Lung (tissue), 12 donors: ENCODE data around the gene HUNK. TPM values are rescaled to one million over a fixed set of nuclear protein-coding genes. Genes with fewer than 3 reads are reported as not detected.

ENCODE experiments used
- ATAC-seq: fragments of 200-7000 bp; cut with Tn5 transposase; one replicate; pipeline ENCODE4 v1.9.1; 2020; ENCODE audit warnings: moderate number of reproducible peaks; ENCODE audit not compliant: insufficient read depth, low FRiP score
- DNase-seq, 3 donors: peaks; one replicate each; pipeline ENCODE4 v3.0.0-alpha.2; 2013 to 2017
- H3K27ac ChIP-seq, 2 donors: one replicate each; pipeline ENCODE4 v1.5.1; 2013; ENCODE audit warnings: mild to moderate bottlenecking in 2 of 2, moderate library complexity in 2 of 2, control low read depth in 1 of 2, inconsistent platforms in 1 of 2, low read depth in 1 of 2, low read length in 1 of 2
- H3K27me3 ChIP-seq, 3 donors: one replicate each; pipeline ENCODE4 v1.5.1; 2013; ENCODE audit warnings: low read length in 2 of 3; ENCODE audit not compliant: control insufficient read depth in 3 of 3, insufficient read depth in 3 of 3
- H3K36me3 ChIP-seq, 4 donors: one replicate each; pipeline ENCODE4 v1.5.1; 2013; ENCODE audit warnings: low read length in 4 of 4, mild to moderate bottlenecking in 1 of 4, moderate library complexity in 1 of 4; ENCODE audit not compliant: control insufficient read depth in 4 of 4, insufficient read depth in 4 of 4
- H3K4me1 ChIP-seq, 5 donors: one replicate each; pipeline ENCODE4 v1.5.1; 2013; ENCODE audit warnings: low read length in 5 of 5, mild to moderate bottlenecking in 2 of 5, moderate library complexity in 1 of 5; ENCODE audit not compliant: control insufficient read depth in 5 of 5, insufficient read depth in 5 of 5
- H3K4me3 ChIP-seq: one replicate; pipeline ENCODE4 v1.5.1; 2013; ENCODE audit warnings: mild to moderate bottlenecking, control low read depth, moderate library complexity
- H3K9ac ChIP-seq, 2 donors: one replicate each; pipeline ENCODE4 v1.5.1; 2013; ENCODE audit warnings: low read length in 2 of 2, control low read depth in 1 of 2; ENCODE audit not compliant: insufficient read depth in 1 of 2
- H3K9me3 ChIP-seq, 4 donors: one replicate each; pipeline ENCODE4 v1.5.1; 2013; ENCODE audit warnings: low read length in 3 of 4, mild to moderate bottlenecking in 1 of 4, moderate library complexity in 1 of 4; ENCODE audit not compliant: control insufficient read depth in 4 of 4, insufficient read depth in 3 of 4
- CTCF ChIP-seq: IDR thresholded peaks from 2 replicates; pipeline ENCODE4 v1.5.1; 2012; ENCODE audit warnings: mild to moderate bottlenecking; ENCODE audit errors: control extremely low read depth, extremely low read depth
- WGBS, 2 donors: extraction: QIAGEN DNeasy Blood & Tissue Kit; methylation state at CpG; one replicate each; pipeline ENCODE4 v1.1.7; 2013; 5-methylcytosine and 5-hydroxymethylcytosine counted together
- polyA plus RNA-seq, 2 donors: library from polyadenylated mRNA; stranded (reverse); fragments of 200-250 nt; gene quantifications; one replicate each; pipeline ENCODE4 v1.2.1, GENCODE V29; 2013
- total RNA-seq, 2 donors: library from RNA; depleted of rRNA in 1 of 2; stranded (reverse); fragments of >200 nt in 1 of 2; gene quantifications; one replicate each; pipeline ENCODE4 v1.2.1, GENCODE V29; 2014 to 2021
- donor health status: control.
- donor health status: control.
- donor health status: Bipolar disorder and iron deficiency.
- donor health status: healthy.
- donor health status: DM: yes; HTN: yes; CAD: no.

HUNK gene
- total and polyA plus RNA-seq, 4 donors, result 0.27 to 2.4 (median 1.4) TPM

GRCh38 chr21:32009263-32009662 is 136.4 kb downstream of the HUNK start:
- ATAC-seq (no peak), DNase-seq (no peak)
- H3K4me1 ChIP-seq, result no peaks in the 10 kb centered on the region
- no peak overlapping the region for H3K27ac ChIP-seq
- no peaks in the 10 kb centered on the region for H3K9me3 ChIP-seq
- no peak overlapping the region for H3K4me3 ChIP-seq
- no peak for TF ChIP-seq CTCF
- no peaks in the 10 kb centered on the region for H3K36me3 ChIP-seq
- WGBS, 2 donors, result 68 to 73% methylated on average over 3 of the region's 3 CpGs
- no peaks in the 10 kb centered on the region for H3K27me3 ChIP-seq
- no peak overlapping the region for H3K9ac ChIP-seq

DNA sequence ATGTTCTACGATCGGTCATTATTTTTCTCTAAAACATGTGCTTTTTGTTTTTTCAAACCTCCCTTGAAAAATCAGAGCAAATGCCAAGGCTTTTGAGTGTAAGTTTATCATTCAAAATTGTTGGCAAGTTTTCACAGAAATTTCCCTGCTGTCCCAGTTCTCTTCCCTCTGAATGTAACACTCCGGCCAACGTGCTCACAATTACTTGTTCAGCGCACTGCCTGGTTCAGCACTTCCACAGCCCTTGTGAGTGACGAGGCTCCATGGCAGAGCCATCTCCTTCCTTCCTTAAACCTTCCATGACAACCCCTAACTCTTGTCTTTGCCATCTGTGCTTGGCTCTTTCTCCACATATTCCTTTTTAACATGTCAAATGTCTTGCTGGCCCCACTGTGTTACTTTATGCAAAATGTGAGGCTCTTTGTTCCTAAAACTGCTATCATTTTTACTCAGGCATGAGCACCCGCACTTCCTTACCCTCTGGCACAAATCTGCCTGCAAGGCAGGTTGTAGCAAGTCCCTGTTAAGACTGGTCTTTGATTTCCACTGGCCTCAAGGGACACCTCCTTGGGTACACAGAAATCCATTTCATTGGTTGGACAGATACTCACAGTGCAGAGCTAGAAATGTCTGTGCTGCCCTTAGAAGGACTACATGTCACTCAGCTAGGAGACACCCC is 142.8 kb downstream of the HUNK start:
- Histone ChIP-seq H3K36me3 (no peaks in the 10 kb centered on the region), H3K27ac (no peak overlapping the region), H3K9ac (no peak overlapping the region), H3K4me3 (no peak overlapping the region), H3K4me1 (peaks cover 0 to 18% (median 9%) of the 10 kb centered on the region in 5 donors), H3K27me3 (no peaks in the 10 kb centered on the region), H3K9me3 (no peaks in the 10 kb centered on the region)
- DNase-seq (peak; percentile 71 to 93 (median 91)), ATAC-seq (no peak)
- no peak for TF ChIP-seq CTCF
- 59 to 77% methylated on average over 7 of the region's 7 CpGs for WGBS, 2 donors

GRCh38 chr21:32018381-32018780 is 145.6 kb downstream of the HUNK start:
- H3K9me3 ChIP-seq, result no peaks in the 10 kb centered on the region
- no peak for TF ChIP-seq CTCF
- DNase-seq (no peak), ATAC-seq (no peak)
- H3K9ac ChIP-seq, result no peak overlapping the region
- no peak overlapping the region for H3K27ac ChIP-seq
- WGBS, 2 donors, result 84 to 88% methylated on average over 3 of the region's 3 CpGs
- H3K4me3 ChIP-seq, result no peak overlapping the region
- peaks cover 0 to 36% (median 10%) of the 10 kb centered on the region in 5 donors for H3K4me1 ChIP-seq
- H3K36me3 ChIP-seq, result no peaks in the 10 kb centered on the region
- H3K27me3 ChIP-seq, result no peaks in the 10 kb centered on the region

GRCh38 chr21:32020564-32020963 is 147.7 kb downstream of the HUNK start:
- H3K9me3 ChIP-seq, result no peaks in the 10 kb centered on the region
- no peaks in the 10 kb centered on the region for H3K36me3 ChIP-seq
- H3K27me3 ChIP-seq, result no peaks in the 10 kb centered on the region
- no peak for TF ChIP-seq CTCF
- DNase-seq (no peak), ATAC-seq (no peak)
- H3K4me3 ChIP-seq, result no peak overlapping the region
- WGBS, 2 donors, result 75 to 77% methylated on average over 5 of the region's 5 CpGs
- no peak overlapping the region for H3K27ac ChIP-seq
- peaks cover 0 to 30% (median 9%) of the 10 kb centered on the region in 5 donors for H3K4me1 ChIP-seq
- H3K9ac ChIP-seq, result no peak overlapping the region
